Measurements from ENCODE around the gene VIPR2.

DNA sequence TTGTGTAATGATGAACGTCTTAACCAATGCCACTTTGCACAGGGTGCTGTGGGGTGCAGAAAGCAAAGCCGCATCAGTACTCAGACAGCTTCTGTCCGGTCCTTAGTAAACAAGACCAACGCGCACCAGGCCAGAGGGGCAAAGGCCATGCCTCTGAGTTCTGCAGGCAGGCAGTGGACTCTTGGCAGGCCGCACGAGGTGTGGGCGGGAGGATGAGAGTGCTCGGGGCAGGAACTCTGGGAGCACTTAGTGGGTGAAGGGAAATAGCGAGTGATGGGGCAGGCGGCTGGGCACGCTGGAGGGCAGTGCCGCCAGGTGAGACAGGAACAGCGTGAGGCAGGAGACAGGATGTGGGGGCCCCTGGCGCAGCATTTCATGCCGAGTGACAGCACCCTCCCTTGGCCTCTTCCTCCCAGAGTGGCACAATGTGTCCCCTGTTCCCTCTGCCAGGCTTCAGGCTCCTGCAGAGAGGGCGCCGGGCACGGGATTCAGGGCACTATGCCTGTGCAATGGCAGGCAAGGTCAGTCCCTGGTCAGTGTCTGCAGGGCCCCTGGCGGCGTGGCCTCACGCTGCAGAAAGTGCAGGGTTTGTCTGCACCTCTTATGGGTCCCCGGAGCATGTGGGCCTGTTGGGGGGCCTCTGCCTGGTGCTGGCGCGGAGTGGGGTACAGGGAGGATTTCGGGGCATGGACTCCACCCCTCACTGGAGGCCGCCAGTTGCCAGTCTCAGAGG, 60.4 kb downstream of the VIPR2 start:
- TF ChIP-seq CTCF (IDR thresholded peaks at IDR 0.05) (peak in 3 of 12 donors; percentile 8 to 17 (median 12)), POLR2A (IDR thresholded peaks at IDR 0.05) (no peak)
